ENCODE data around the gene REM2. TPM values are rescaled to one million over a fixed set of nuclear protein-coding genes. Genes with fewer than 3 reads are reported as not detected.
"Not testable (repeated sequence)": the region's sequence is repeated elsewhere in the genome, so short reads cannot be mapped to it uniquely, and the experiment has no call there.

The REM2 gene
- total and polyA plus RNA-seq, 4 donors, result 0.08 to 0.14 (median 0.11) TPM; not detected in 1

DNA sequence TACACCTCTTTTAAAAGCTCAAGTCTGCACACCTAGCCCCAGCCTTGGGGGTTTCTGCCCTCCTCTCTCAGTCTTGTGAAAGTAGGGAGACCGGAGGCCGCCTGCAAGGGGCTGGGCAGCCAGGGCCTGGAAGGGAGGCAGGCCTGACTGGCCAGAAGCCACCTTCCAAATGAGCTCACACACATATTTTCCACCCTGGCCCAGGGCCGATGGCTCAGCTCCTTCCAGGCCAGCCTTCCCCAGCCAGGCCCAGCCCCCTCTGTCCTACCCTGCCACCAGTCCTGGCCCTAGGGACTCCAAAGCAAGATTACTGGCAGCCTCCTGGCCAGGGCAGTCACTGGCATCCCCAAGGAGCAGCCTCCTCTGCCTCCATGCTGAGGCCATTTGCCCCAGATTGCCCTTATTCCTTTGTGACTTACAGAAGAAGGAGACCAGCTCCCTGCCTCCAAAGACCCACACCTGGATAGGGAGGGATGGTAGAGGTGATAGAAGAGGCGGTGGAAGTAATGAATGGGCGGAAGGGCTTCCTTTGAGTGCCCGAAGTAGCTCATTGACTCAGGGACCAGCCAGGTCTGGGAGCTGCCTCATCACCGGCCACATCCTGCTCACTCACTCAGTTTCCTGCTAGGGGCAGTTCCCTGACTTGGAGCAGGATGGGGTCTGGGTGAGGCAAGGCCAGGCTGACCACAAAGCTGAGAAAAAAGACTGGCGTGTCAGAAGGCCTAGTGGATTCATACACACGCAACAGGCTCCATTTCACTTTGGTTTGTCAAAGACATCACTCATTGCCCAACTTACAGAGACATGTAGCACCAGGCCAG, 31.9 kb upstream of the REM2 start:
- Histone ChIP-seq H3K4me3 (ENCODE audit: low read depth in 1 of 3, low read length in 3 of 3) (no peak overlapping the region), H3K4me1 (ENCODE audit: control insufficient read depth in 4 of 4, insufficient read depth in 4 of 4, low read length in 3 of 4) (peaks cover 0 to 12% (median 8%) of the 10 kb centered on the region in 4 donors), H3K36me3 (ENCODE audit: control insufficient read depth in 4 of 4, insufficient read depth in 3 of 4, low read depth in 1 of 4, low read length in 3 of 4) (no peaks in the 10 kb centered on the region), H3K27me3 (ENCODE audit: control insufficient read depth in 4 of 4, insufficient read depth in 4 of 4, low read length in 3 of 4) (no peaks in the 10 kb centered on the region), H3K27ac (ENCODE audit: low read depth in 1 of 2, low read length in 2 of 2) (peak overlapping the region; percentile 50 to 54), H3K9me3 (ENCODE audit: control insufficient read depth in 4 of 4, low read length in 3 of 4) (no peaks in the 10 kb centered on the region), H3K9ac (ENCODE audit: low read depth in 1 of 2, low read length in 2 of 2) (no peak overlapping the region)
- no peak for DNase-seq (ENCODE audit: low spot score)
- WGBS, result 77% methylated on average over 9 of the region's 9 CpGs
- TF ChIP-seq JUND (IDR thresholded peaks at IDR 0.05), result peak; percentile 30 to 45
- TF ChIP-seq GABPA (IDR thresholded peaks at IDR 0.05 in 1 of 2, conservative IDR thresholded peaks at IDR 0.05 in 1 of 2), result no peak
- TF ChIP-seq RXRA (IDR thresholded peaks at IDR 0.05), result no peak
- TF ChIP-seq, protein P1, sequence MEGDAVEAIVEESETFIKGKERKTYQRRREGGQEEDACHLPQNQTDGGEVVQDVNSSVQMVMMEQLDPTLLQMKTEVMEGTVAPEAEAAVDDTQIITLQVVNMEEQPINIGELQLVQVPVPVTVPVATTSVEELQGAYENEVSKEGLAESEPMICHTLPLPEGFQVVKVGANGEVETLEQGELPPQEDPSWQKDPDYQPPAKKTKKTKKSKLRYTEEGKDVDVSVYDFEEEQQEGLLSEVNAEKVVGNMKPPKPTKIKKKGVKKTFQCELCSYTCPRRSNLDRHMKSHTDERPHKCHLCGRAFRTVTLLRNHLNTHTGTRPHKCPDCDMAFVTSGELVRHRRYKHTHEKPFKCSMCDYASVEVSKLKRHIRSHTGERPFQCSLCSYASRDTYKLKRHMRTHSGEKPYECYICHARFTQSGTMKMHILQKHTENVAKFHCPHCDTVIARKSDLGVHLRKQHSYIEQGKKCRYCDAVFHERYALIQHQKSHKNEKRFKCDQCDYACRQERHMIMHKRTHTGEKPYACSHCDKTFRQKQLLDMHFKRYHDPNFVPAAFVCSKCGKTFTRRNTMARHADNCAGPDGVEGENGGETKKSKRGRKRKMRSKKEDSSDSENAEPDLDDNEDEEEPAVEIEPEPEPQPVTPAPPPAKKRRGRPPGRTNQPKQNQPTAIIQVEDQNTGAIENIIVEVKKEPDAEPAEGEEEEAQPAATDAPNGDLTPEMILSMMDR (IDR thresholded peaks at IDR 0.05; ENCODE audit: low read depth, low read length, missing input control), result no peak
- TF ChIP-seq, protein P2, sequence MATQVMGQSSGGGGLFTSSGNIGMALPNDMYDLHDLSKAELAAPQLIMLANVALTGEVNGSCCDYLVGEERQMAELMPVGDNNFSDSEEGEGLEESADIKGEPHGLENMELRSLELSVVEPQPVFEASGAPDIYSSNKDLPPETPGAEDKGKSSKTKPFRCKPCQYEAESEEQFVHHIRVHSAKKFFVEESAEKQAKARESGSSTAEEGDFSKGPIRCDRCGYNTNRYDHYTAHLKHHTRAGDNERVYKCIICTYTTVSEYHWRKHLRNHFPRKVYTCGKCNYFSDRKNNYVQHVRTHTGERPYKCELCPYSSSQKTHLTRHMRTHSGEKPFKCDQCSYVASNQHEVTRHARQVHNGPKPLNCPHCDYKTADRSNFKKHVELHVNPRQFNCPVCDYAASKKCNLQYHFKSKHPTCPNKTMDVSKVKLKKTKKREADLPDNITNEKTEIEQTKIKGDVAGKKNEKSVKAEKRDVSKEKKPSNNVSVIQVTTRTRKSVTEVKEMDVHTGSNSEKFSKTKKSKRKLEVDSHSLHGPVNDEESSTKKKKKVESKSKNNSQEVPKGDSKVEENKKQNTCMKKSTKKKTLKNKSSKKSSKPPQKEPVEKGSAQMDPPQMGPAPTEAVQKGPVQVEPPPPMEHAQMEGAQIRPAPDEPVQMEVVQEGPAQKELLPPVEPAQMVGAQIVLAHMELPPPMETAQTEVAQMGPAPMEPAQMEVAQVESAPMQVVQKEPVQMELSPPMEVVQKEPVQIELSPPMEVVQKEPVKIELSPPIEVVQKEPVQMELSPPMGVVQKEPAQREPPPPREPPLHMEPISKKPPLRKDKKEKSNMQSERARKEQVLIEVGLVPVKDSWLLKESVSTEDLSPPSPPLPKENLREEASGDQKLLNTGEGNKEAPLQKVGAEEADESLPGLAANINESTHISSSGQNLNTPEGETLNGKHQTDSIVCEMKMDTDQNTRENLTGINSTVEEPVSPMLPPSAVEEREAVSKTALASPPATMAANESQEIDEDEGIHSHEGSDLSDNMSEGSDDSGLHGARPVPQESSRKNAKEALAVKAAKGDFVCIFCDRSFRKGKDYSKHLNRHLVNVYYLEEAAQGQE (IDR thresholded peaks at IDR 0.05), result no peak
- no peak for TF ChIP-seq FOXA1 (IDR thresholded peaks at IDR 0.05)
- no peak for TF ChIP-seq HNF4A (conservative IDR thresholded peaks at IDR 0.05)
- TF ChIP-seq YY1 (IDR thresholded peaks at IDR 0.05), result no peak
- peak in 1 of 2 donors; percentile 7 for TF ChIP-seq RAD21 (IDR thresholded peaks at IDR 0.05)
- no peak for TF ChIP-seq FOXA2 (IDR thresholded peaks at IDR 0.05)
- TF ChIP-seq EGR1 (IDR thresholded peaks at IDR 0.05; ENCODE audit: low read depth in 2 of 2), result no peak
- TF ChIP-seq TAF1 (conservative IDR thresholded peaks at IDR 0.05), result no peak
- TF ChIP-seq, protein P3, sequence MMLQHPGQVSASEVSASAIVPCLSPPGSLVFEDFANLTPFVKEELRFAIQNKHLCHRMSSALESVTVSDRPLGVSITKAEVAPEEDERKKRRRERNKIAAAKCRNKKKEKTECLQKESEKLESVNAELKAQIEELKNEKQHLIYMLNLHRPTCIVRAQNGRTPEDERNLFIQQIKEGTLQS (IDR thresholded peaks at IDR 0.05), result no peak
- TF ChIP-seq, protein P4, sequence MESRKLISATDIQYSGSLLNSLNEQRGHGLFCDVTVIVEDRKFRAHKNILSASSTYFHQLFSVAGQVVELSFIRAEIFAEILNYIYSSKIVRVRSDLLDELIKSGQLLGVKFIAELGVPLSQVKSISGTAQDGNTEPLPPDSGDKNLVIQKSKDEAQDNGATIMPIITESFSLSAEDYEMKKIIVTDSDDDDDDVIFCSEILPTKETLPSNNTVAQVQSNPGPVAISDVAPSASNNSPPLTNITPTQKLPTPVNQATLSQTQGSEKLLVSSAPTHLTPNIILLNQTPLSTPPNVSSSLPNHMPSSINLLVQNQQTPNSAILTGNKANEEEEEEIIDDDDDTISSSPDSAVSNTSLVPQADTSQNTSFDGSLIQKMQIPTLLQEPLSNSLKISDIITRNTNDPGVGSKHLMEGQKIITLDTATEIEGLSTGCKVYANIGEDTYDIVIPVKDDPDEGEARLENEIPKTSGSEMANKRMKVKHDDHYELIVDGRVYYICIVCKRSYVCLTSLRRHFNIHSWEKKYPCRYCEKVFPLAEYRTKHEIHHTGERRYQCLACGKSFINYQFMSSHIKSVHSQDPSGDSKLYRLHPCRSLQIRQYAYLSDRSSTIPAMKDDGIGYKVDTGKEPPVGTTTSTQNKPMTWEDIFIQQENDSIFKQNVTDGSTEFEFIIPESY (IDR thresholded peaks at IDR 0.05), result no peak
- TF ChIP-seq, protein P5, sequence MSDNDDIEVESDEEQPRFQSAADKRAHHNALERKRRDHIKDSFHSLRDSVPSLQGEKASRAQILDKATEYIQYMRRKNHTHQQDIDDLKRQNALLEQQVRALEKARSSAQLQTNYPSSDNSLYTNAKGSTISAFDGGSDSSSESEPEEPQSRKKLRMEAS (IDR thresholded peaks at IDR 0.05), result no peak

DNA sequence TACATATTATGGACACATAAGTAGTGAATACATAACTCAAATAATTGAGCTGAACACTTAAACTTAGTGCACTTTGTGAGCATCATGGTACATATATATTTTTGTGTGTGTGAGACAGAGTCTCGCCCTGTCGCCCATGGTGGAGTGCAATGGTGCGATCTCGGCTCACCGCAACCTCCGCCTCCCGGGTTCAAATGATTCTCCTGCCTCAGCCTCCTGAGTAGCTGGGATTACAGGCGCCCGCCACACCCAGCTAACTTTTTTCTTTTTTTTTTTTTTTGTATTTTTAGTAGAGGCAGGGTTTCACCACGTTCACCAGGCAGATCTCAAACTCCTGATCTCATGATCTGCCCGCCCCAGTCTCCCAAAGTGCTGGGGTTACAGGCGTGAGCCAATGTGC, 30.8 kb upstream of the REM2 start:
- peaks cover 0 to 12% (median 8%) of the 10 kb centered on the region in 4 donors for H3K4me1 ChIP-seq (ENCODE audit: control insufficient read depth in 4 of 4, insufficient read depth in 4 of 4, low read length in 3 of 4)
- H3K27ac ChIP-seq (ENCODE audit: low read depth in 1 of 2, low read length in 2 of 2); H3K36me3 ChIP-seq (ENCODE audit: control insufficient read depth in 4 of 4, insufficient read depth in 3 of 4, low read depth in 1 of 4, low read length in 3 of 4); H3K27me3 ChIP-seq (ENCODE audit: control insufficient read depth in 4 of 4, insufficient read depth in 4 of 4, low read length in 3 of 4); H3K9me3 ChIP-seq (ENCODE audit: control insufficient read depth in 4 of 4, low read length in 3 of 4); H3K4me3 ChIP-seq (ENCODE audit: low read depth in 1 of 3, low read length in 3 of 3); DNase-seq (ENCODE audit: low spot score); H3K9ac ChIP-seq (ENCODE audit: low read depth in 1 of 2, low read length in 2 of 2): not testable (repeated sequence)
- WGBS, result 88% methylated on average over 12 of the region's 12 CpGs

Measured in liver (tissue), 9 donors.